Omental fat pad (tissue), 4 donors: ENCODE data around the gene SPATA6L. TPM values are rescaled to one million over a fixed set of nuclear protein-coding genes. Genes with fewer than 3 reads are reported as not detected.

Source experiments
- ATAC-seq: fragments of 150-250 bp; one replicate; pipeline ENCODE4 v1.9.1; 2016; ENCODE audit warnings: mild to moderate bottlenecking, moderate library complexity; ENCODE audit not compliant: low FRiP score
- DNase-seq: peaks from one replicate; pipeline ENCODE4 v3.0.0-alpha.2; 2019; ENCODE audit warnings: low spot score
- CTCF ChIP-seq, 3 donors: fragments of 450-650 bp; IDR thresholded peaks; one replicate each; pipeline ENCODE4 v1.5.1; 2016 to 2017; ENCODE audit warnings: antibody characterized with exemption in 3 of 3, mild to moderate bottlenecking in 3 of 3, moderate library complexity in 2 of 3
- total RNA-seq, 4 donors: library from RNA; depleted of rRNA; stranded (reverse); fragments of >200 nt; gene quantifications; one replicate each; pipeline ENCODE4 v1.1.0, GENCODE V29; 2016

SPATA6L gene
- total RNA-seq, 4 donors from 2014 or later, result 1.3 to 5.5 (median 2.6) TPM

GRCh38 chr9:4574657-4575243, 91.5 kb downstream of the SPATA6L start:
- TF ChIP-seq CTCF (IDR thresholded peaks at IDR 0.05), result no peak
- DNase-seq (no peak), ATAC-seq (no peak)

GRCh38 chr9:4573634-4574389, 92.5 kb downstream of the SPATA6L start:
- ATAC-seq, result no peak
- no peak for DNase-seq
- no peak for TF ChIP-seq CTCF (IDR thresholded peaks at IDR 0.05)

GRCh38 chr9:4573176-4573575, 93.1 kb downstream of the SPATA6L start:
- DNase-seq (no peak), ATAC-seq (no peak)
- no peak for TF ChIP-seq CTCF (IDR thresholded peaks at IDR 0.05)

- ATAC-seq (no peak), DNase-seq (no peak)
- no peak for TF ChIP-seq CTCF (IDR thresholded peaks at IDR 0.05)
Measured at GRCh38 chr9:4572184-4572826, 94.0 kb downstream of the SPATA6L start.

- no peak for TF ChIP-seq CTCF (IDR thresholded peaks at IDR 0.05)
- DNase-seq (no peak), ATAC-seq (no peak)
Measured at GRCh38 chr9:4569101-4569500, 97.2 kb downstream of the SPATA6L start.

GRCh38 chr9:4567601-4568000, 98.7 kb downstream of the SPATA6L start:
- no peak for ATAC-seq
- TF ChIP-seq CTCF (IDR thresholded peaks at IDR 0.05), result no peak
- no peak for DNase-seq
